Right lobe of liver (tissue), 6 donors: Measurements from ENCODE around the gene RAD54L. TPM values are rescaled to one million over a fixed set of nuclear protein-coding genes. Genes with fewer than 3 reads are reported as not detected.

Experiments used
- ATAC-seq, 4 donors: fragments of 200-7000 bp; cut with Tn5 transposase; one replicate each; pipeline ENCODE4 v1.9.1; 2020; ENCODE audit warnings: mild to moderate bottlenecking in 4 of 4, moderate library complexity in 4 of 4
- DNase-seq, 3 donors: peaks; one replicate each; pipeline ENCODE4 v3.0.0-alpha.2; 2020
- H3K27ac ChIP-seq, 3 donors: fragments of 200-600 bp; one replicate each; pipeline ENCODE4 v1.8.0; 2022
- H3K27me3 ChIP-seq, 2 donors: fragments of 200-600 bp; one replicate each; pipeline ENCODE4 v1.8.0; 2022
- H3K36me3 ChIP-seq, 4 donors: fragments of 200-600 bp; sonication (generic) in 1 of 4; one replicate each; pipeline versions ENCODE4 v1.5.1 to v1.8.0; 2017 to 2022; ENCODE audit warnings: control low read depth in 1 of 4
- H3K4me1 ChIP-seq, 4 donors: fragments of 200-600 bp; sonication (generic) in 1 of 4; one replicate each; pipeline versions ENCODE4 v1.5.1 to v1.8.0; 2017 to 2022; ENCODE audit warnings: control low read depth in 1 of 4
- H3K4me3 ChIP-seq, 3 donors: fragments of 200-600 bp; one replicate each; pipeline ENCODE4 v1.8.0; 2022
- H3K9me3 ChIP-seq, 4 donors: fragments of 200-600 bp; sonication (generic) in 1 of 4; one replicate each; pipeline versions ENCODE4 v1.5.1 to v1.8.0; 2017 to 2022; ENCODE audit warnings: control low read depth in 1 of 4
- CTCF ChIP-seq, 4 donors: fragments of 200-600 bp in 3 of 4; fragments of 450-650 bp in 1 of 4; IDR thresholded peaks; one replicate each; pipeline versions ENCODE4 v1.5.1 to v1.8.0; 2016 to 2022; ENCODE audit warnings: antibody characterized with exemption in 4 of 4, mild to moderate bottlenecking in 2 of 4
- POLR2A ChIP-seq: fragments of 450-650 bp; IDR thresholded peaks from one replicate; pipeline ENCODE4 v1.6.1; 2017; ENCODE audit warnings: antibody characterized with exemption, mild to moderate bottlenecking
- WGBS: methylation state at CpG from one replicate; pipeline ENCODE4 v1.1.6; 2018; ENCODE audit warnings: low coverage, low lambda C conversion rate; ENCODE audit not compliant: insufficient coverage; ENCODE audit errors: missing lambda C conversion rate; 5-methylcytosine and 5-hydroxymethylcytosine counted together
- intact Hi-C, 2 donors: fragments of 100-400 bp; cut with DNase I; formaldehyde crosslinking; loops; one replicate each; pipeline versions ENCODE4 v1.11.2 to v1.14.1; 2022
- total RNA-seq, 6 experiments: library from RNA; depleted of rRNA in 2 of 6; stranded (reverse); fragments of >200 nt in 2 of 6; fragmentation: NEBNext Ultra II Directional in 3 of 6; extraction: Animal tissue kit (Norgen Biotek cat#: 25700) in 3 of 6; gene quantifications; one replicate each; pipeline versions ENCODE4 v1.1.0 to v1.2.4, GENCODE V29; 2016 to 2023
- donor health status: DM: no; HTN: yes; CAD: no.
- donor health status: DM: no; HTN: no; CAD: no.
- donor health status: DM: no; HTN: no; CAD: no.
- donor health status: DM: no; HTN: yes; CAD: no.
- donor health status: DM: no; HTN: yes; CAD: no.

RAD54L gene
- total RNA-seq, 6 experiments from 2014 or later, result 0.27 to 2.5 (median 0.70) TPM

- H3K36me3 ChIP-seq, result peaks cover 0 to 39% (median 17%) of the 10 kb centered on the region in 4 donors
- H3K27ac ChIP-seq, result no peak overlapping the region
- TF ChIP-seq POLR2A (no peak), CTCF (IDR thresholded peaks at IDR 0.05) (no peak)
- no peaks in the 10 kb centered on the region for H3K4me1 ChIP-seq
- H3K4me3 ChIP-seq, result no peak overlapping the region
- H3K27me3 ChIP-seq, result no peaks in the 10 kb centered on the region
- 96% methylated on average over 5 of the region's 14 CpGs for WGBS
- intact Hi-C loops, result no loop called here
- no peaks in the 10 kb centered on the region for H3K9me3 ChIP-seq
- no peak for DNase-seq
- no peak for ATAC-seq
These were observed 33.5 kb downstream of the RAD54L start for GRCh38 chr1:46281021-46281420.

GRCh38 chr1:46284058-46284457, 36.5 kb downstream of the RAD54L start:
- no peak for TF ChIP-seq POLR2A
- no peak for TF ChIP-seq CTCF (IDR thresholded peaks at IDR 0.05)
- no peak for DNase-seq
- Histone ChIP-seq H3K4me3 (no peak overlapping the region), H3K27ac (no peak overlapping the region), H3K9me3 (no peaks in the 10 kb centered on the region), H3K36me3 (peaks cover 0 to 51% (median 19%) of the 10 kb centered on the region in 4 donors), H3K4me1 (no peaks in the 10 kb centered on the region), H3K27me3 (no peaks in the 10 kb centered on the region)
- ATAC-seq, result no peak
- intact Hi-C loops, result no loop called here
- WGBS, result 83% methylated on average over 1 of the region's 1 CpG

GRCh38 chr1:46284597-46285564, 37.3 kb downstream of the RAD54L start:
- 80% methylated on average over 3 of the region's 3 CpGs for WGBS
- DNase-seq (no peak), ATAC-seq (peak in 1 of 4 donors; percentile 9)
- Histone ChIP-seq H3K9me3 (no peaks in the 10 kb centered on the region), H3K4me1 (no peaks in the 10 kb centered on the region), H3K27ac (no peak overlapping the region), H3K4me3 (no peak overlapping the region), H3K27me3 (no peaks in the 10 kb centered on the region), H3K36me3 (peaks cover 0 to 49% (median 18%) of the 10 kb centered on the region in 4 donors)
- TF ChIP-seq POLR2A, result no peak
- TF ChIP-seq CTCF (IDR thresholded peaks at IDR 0.05), result no peak
- intact Hi-C loops, result no loop called here

- Histone ChIP-seq H3K27ac (no peak overlapping the region), H3K9me3 (no peaks in the 10 kb centered on the region), H3K4me1 (no peaks in the 10 kb centered on the region), H3K27me3 (no peaks in the 10 kb centered on the region), H3K36me3 (peaks cover 0 to 38% (median 13%) of the 10 kb centered on the region in 4 donors), H3K4me3 (no peak overlapping the region)
- intact Hi-C loops, result no loop called here
- TF ChIP-seq CTCF (IDR thresholded peaks at IDR 0.05), result no peak
- no peak for TF ChIP-seq POLR2A
- DNase-seq, result no peak
- ATAC-seq, result peak in 2 of 4 donors; percentile 7 to 25
- 87% methylated on average over 7 of the region's 27 CpGs for WGBS
These were observed 38.3 kb downstream of the RAD54L start for GRCh38 chr1:46285730-46286477.
